ENCODE data around the gene ACOXL. TPM values are rescaled to one million over a fixed set of nuclear protein-coding genes. Genes with fewer than 3 reads are reported as not detected.

The ACOXL gene
- total RNA-seq, 1 donor from 2014 or later, result 0.58 TPM

DNA sequence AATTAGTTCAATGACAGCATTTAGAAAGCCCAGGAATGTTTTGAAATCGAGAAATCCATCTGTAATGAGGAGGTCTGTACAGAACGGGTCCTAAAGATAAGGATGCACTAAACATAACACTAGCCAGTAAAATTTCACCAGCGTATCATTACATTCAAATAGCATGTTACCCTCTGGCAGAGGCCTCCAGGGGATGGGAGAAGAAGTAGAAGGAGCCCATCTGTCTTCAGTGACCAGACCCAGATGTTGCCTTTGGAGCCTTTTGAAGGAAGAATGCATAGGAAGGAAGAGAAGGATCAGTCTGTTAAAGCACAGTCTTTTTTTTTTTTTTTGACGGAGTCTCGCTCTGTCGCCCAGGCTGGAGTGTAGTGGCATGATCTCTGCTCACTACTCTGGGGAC, 302.2 kb downstream of the ACOXL start:
- no peak for DNase-seq (ENCODE audit: low read depth)
- H3K36me3 ChIP-seq (ENCODE audit: control insufficient read depth, insufficient read depth, low read length), result no peaks in the 10 kb centered on the region
- TF ChIP-seq CTCF (IDR thresholded peaks at IDR 0.05; ENCODE audit: insufficient read depth, low read length, poor library complexity, severe bottlenecking), result no peak
- H3K4me3 ChIP-seq (ENCODE audit: low read depth, low read length), result no peak overlapping the region
- H3K27me3 ChIP-seq (ENCODE audit: control insufficient read depth, insufficient read depth, low read length), result no peaks in the 10 kb centered on the region

GRCh38 chr2:111035830-111036441, 303.6 kb downstream of the ACOXL start:
- peaks cover 3% of the 10 kb centered on the region for H3K27me3 ChIP-seq (ENCODE audit: control insufficient read depth, insufficient read depth, low read length)
- H3K4me3 ChIP-seq (ENCODE audit: low read depth, low read length), result no peak overlapping the region
- DNase-seq (ENCODE audit: low read depth), result no peak
- no peaks in the 10 kb centered on the region for H3K36me3 ChIP-seq (ENCODE audit: control insufficient read depth, insufficient read depth, low read length)
- no peak for TF ChIP-seq CTCF (IDR thresholded peaks at IDR 0.05; ENCODE audit: insufficient read depth, low read length, poor library complexity, severe bottlenecking)

DNA sequence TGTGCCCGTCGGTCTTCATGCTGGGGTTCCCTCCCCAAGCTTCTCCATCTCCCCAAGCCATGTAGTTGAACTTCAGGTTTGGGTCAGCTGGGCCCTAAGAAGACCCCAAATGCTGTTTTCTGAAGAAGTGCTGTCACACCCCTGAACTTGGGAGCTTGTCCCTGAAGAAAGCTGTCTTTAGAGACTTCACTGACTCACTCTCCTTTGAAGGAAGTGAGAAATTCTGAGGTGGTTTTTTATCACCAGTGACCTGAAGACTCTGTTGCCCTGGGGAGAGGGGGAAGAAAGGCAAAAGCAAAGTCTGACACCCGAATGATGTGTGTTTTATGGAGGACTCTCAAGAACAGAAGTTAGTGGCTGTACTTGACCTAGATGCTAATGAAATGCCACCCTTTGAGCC, 304.8 kb downstream of the ACOXL start:
- Histone ChIP-seq H3K27me3 (ENCODE audit: control insufficient read depth, insufficient read depth, low read length) (peaks cover 7% of the 10 kb centered on the region), H3K36me3 (ENCODE audit: control insufficient read depth, insufficient read depth, low read length) (no peaks in the 10 kb centered on the region), H3K4me3 (ENCODE audit: low read depth, low read length) (no peak overlapping the region)
- no peak for TF ChIP-seq CTCF (IDR thresholded peaks at IDR 0.05; ENCODE audit: insufficient read depth, low read length, poor library complexity, severe bottlenecking)
- no peak for DNase-seq (ENCODE audit: low read depth)

- H3K36me3 ChIP-seq (ENCODE audit: control insufficient read depth, insufficient read depth, low read length), result no peaks in the 10 kb centered on the region
Measured at GRCh38 chr2:111039628-111040383, 307.4 kb downstream of the ACOXL start.

DNA sequence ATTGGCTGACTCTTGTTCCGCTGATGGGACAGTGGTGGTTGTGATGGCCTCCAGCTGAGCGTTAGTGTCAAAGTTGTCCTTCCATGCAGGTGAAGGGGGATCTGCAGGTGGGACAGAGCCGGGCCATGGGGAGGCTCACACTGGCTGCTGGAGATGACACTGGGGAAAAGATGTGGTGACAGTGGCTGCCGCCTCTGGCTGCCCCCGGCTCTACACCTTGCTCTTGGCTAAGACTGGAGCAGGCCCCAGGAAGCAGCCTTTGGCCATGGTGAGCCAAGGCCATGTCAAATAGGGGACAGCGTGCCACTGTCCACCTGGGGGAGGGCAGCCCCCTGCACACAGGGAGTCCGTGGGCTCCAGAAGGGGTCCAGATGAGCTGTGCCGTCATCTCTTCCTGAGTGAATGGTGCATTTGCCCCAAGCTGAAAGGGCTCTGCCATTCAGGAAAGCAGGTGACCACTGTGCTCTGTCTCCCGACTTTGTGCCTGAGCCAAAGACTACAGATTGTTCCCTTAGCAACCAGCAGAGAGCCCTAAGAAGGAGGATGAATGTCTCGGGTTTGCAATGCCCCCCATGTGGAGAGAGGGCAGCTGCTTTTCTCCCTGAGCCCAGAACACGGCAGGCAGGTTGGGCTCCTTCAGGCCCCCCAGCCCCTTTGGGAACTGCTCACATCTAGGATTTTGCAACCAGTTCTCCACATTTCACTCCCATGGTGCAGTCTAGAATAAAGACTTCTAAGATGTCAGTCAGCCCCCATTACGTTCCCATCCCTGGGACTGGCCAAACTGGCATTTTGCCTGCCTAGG, 309.2 kb downstream of the ACOXL start:
- Histone ChIP-seq H3K4me3 (ENCODE audit: low read depth, low read length) (no peak overlapping the region), H3K27me3 (ENCODE audit: control insufficient read depth, insufficient read depth, low read length) (peaks cover 11% of the 10 kb centered on the region), H3K36me3 (ENCODE audit: control insufficient read depth, insufficient read depth, low read length) (no peaks in the 10 kb centered on the region)
- no peak for DNase-seq (ENCODE audit: low read depth)
- TF ChIP-seq CTCF (IDR thresholded peaks at IDR 0.05; ENCODE audit: insufficient read depth, low read length, poor library complexity, severe bottlenecking), result no peak

More at GRCh38 chr2:111039628-111040383, 307.4 kb downstream of the ACOXL start:
- no peak overlapping the region for H3K4me3 ChIP-seq (ENCODE audit: low read depth, low read length)
- no peak for TF ChIP-seq CTCF (IDR thresholded peaks at IDR 0.05; ENCODE audit: insufficient read depth, low read length, poor library complexity, severe bottlenecking)
- no peak for DNase-seq (ENCODE audit: low read depth)
- H3K27me3 ChIP-seq (ENCODE audit: control insufficient read depth, insufficient read depth, low read length), result peaks cover 9% of the 10 kb centered on the region

Measured in kidney epithelial cell (primary cell).